ENCODE measurements around the gene C1QTNF8. TPM values are rescaled to one million over a fixed set of nuclear protein-coding genes. Genes with fewer than 3 reads are reported as not detected.

The C1QTNF8 gene
- total RNA-seq, 1 experiment from 2014 or later = not detected

GRCh38 chr16:1072526-1073261 is 23.4 kb downstream of the C1QTNF8 start, which contains the start of gene SSTR5:
TSS of gene SSTR5 (plus strand) at chr16:1072747. CDS start at chr16:1078869, 6,122 bp downstream.
- no peak within 1 kb of the TSS for H3K27ac ChIP-seq (ENCODE audit: low read length)
- no peak within 1 kb of the TSS for H2AFZ ChIP-seq (ENCODE audit: low read length)
- H3K9me3 ChIP-seq (ENCODE audit: low read length) = no peaks in the 10 kb centered on the region
- H3K4me3 ChIP-seq (ENCODE audit: low read length) = no peak within 1 kb of the TSS
- no peaks in the 10 kb centered on the region for H3K9me2 ChIP-seq (replicated peaks; ENCODE audit: low read length)
- no peak for TF ChIP-seq CTCF (conservative IDR thresholded peaks at IDR 0.05; ENCODE audit: low read depth, low read length)
- TF ChIP-seq EZH2phosphoT487 (IDR thresholded peaks at IDR 0.05; ENCODE audit: borderline replicate concordance, low read length) = no peak
- TF ChIP-seq EZH2 (IDR thresholded peaks at IDR 0.05; ENCODE audit: low read length, unreplicated experiment) = no peak
- intact Hi-C loops (cut with micrococcal nuclease) = no loop called here
- H3K27me3 ChIP-seq (ENCODE audit: low read length) = no peaks in the 10 kb centered on the region; the same call in 1 of the 2 replicates
- BruUV-seq (replicated peaks) = no TSS peak
- no peaks in the 10 kb centered on the region for H4K20me1 ChIP-seq (ENCODE audit: low read length)
- no peak within 1 kb of the TSS for H3K4me2 ChIP-seq (ENCODE audit: low read length)
- no peaks in the 10 kb centered on the region for H3K4me1 ChIP-seq (ENCODE audit: insufficient read depth, low read length)
- H3K79me2 ChIP-seq (ENCODE audit: low read length) = no peaks in the 10 kb centered on the region
- CTCF ChIA-PET = no interaction called here
- POLR2A ChIA-PET (ENCODE audit: unreplicated experiment) = no interaction called here
- DNase-seq = no peak
- H3K36me3 ChIP-seq (ENCODE audit: low read depth, low read length) = no peaks in the 10 kb centered on the region
- ATAC-seq = peak; percentile 0; the same call in 1 of the 2 replicates
- H3K9ac ChIP-seq (ENCODE audit: low read length) = no peak within 1 kb of the TSS
- H3F3A ChIP-seq (ENCODE audit: low read length, unreplicated experiment) = no peaks in the 10 kb centered on the region

- H2AFZ ChIP-seq (ENCODE audit: low read length) = no peak overlapping the region
- POLR2A ChIA-PET (ENCODE audit: unreplicated experiment) = no interaction called here
- H3K4me1 ChIP-seq (ENCODE audit: insufficient read depth, low read length) = no peaks in the 10 kb centered on the region
- no peaks in the 10 kb centered on the region for H4K20me1 ChIP-seq (ENCODE audit: low read length)
- no peaks in the 10 kb centered on the region; the same call in 1 of the 2 replicates for H3K27me3 ChIP-seq (ENCODE audit: low read length)
- CTCF ChIA-PET = no interaction called here
- TF ChIP-seq CTCF (conservative IDR thresholded peaks at IDR 0.05; ENCODE audit: low read depth, low read length) = no peak
- no peak for TF ChIP-seq EZH2phosphoT487 (IDR thresholded peaks at IDR 0.05; ENCODE audit: borderline replicate concordance, low read length)
- TF ChIP-seq EZH2 (IDR thresholded peaks at IDR 0.05; ENCODE audit: low read length, unreplicated experiment) = no peak
- H3K36me3 ChIP-seq (ENCODE audit: low read depth, low read length) = no peaks in the 10 kb centered on the region
- ATAC-seq (no peak), DNase-seq (no peak)
- H3K27ac ChIP-seq (ENCODE audit: low read length) = no peak overlapping the region
- intact Hi-C loops (cut with micrococcal nuclease) = no loop called here
- no peaks in the 10 kb centered on the region for H3F3A ChIP-seq (ENCODE audit: low read length, unreplicated experiment)
- no TSS peak for BruUV-seq (replicated peaks)
- no peaks in the 10 kb centered on the region for H3K9me2 ChIP-seq (replicated peaks; ENCODE audit: low read length)
- no peak overlapping the region for H3K4me2 ChIP-seq (ENCODE audit: low read length)
- H3K9me3 ChIP-seq (ENCODE audit: low read length) = no peaks in the 10 kb centered on the region
- H3K79me2 ChIP-seq (ENCODE audit: low read length) = no peaks in the 10 kb centered on the region
- no peak overlapping the region for H3K4me3 ChIP-seq (ENCODE audit: low read length)
- no peak overlapping the region for H3K9ac ChIP-seq (ENCODE audit: low read length)
Observed at GRCh38 chr16:1071561-1072225, 24.4 kb downstream of the C1QTNF8 start.
